HG03095 (cell line): Measurements from ENCODE around the gene AIG1.
"Not testable (repeated sequence)": the region's sequence is repeated elsewhere in the genome, so short reads cannot be mapped to it uniquely, and the experiment has no call there.

ENCODE experiments used
- ATAC-seq: cut with Tn5 transposase; IDR thresholded peaks from one replicate; pipeline ENCODE4 v1.9.1; 2021; ENCODE audit warnings: moderate library complexity; ENCODE audit not compliant: unreplicated experiment

The AIG1 gene

GRCh38 chr6:143223895-143224294, 163.2 kb downstream of the AIG1 start:
- no peak for ATAC-seq

GRCh38 chr6:143224516-143224915, 163.8 kb downstream of the AIG1 start:
- ATAC-seq, result no peak

DNA sequence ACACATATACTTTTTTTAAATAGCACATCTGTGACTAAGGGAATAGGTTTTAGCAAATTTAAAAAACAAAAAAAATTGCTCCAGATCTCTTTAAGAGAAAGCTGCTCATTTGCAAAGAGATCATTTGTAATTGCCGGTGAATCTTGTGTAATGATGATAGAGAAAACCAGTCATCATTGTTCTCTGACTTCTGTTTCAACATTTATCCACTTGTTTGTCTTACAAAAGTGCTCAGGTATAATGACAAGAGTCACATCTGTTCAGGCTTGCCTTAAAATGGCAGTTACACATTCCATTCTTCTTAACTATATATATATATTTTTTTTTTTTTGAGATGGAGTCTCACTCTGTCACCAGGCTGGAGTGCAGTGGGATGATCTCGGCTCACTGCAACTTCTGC, 165.2 kb downstream of the AIG1 start:
- no peak for ATAC-seq

DNA sequence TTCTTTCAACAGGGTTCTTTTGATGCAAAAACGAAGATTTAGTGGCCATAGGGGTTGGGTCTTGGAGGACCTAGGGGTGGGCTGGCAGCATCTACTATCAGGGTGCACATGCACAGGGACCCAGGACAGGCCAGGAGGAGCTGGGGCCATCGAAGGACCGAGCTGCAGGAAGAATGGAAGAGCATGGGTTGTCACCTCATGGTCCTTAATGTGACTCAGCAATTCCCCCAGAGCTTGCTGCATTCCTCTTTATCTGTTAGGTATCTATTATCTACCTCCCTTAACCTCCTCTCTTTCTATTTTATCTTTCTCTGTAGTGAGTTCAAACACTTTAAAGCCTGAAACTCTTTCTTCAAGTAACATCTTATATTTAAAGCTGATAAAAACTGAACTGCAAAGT, 167.0 kb downstream of the AIG1 start:
- no peak for ATAC-seq

GRCh38 chr6:143229400-143229799, 168.7 kb downstream of the AIG1 start:
- ATAC-seq, result no peak

DNA sequence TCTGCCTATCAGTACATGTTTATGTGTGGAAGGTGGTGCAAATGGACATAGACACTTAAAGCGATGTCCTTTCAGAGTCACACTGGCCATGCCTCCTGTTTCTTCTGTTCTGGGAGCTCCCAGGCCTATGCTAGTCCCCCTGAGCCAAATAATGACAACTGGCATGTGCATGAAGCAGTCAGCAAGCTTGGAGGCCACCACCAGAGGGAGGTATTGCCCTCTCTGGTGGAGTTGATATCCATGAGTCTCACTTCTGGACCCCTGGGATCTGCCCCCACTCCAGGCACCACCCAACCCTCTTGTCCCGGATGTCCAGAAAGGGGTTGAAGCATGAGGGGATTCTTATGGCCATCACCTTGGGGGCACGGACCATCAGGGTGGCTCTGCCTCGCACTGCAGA, 172.2 kb downstream of the AIG1 start:
- no peak for ATAC-seq

- ATAC-seq, result no peak
Observed at GRCh38 chr6:143233554-143234285, 173.0 kb downstream of the AIG1 start.

DNA sequence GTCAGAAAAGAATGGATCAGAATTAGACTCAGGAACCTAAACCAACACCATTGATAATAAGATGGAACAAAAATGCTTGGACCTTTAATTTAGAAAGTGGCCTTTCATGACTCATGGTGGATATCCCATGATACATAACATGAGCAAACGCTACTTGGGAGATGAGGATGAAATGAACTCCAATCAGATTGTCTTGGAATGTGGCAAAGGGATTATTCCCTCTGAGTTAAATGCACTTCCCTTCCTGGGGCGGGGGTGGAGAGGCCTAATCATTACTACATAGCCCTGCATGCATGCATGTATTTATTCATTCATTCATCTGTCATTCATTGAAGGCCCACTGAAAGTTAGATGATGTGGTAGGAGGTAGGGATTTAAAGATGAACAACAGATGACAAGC, 174.0 kb downstream of the AIG1 start:
- no peak for ATAC-seq

GRCh38 chr6:143236151-143236798, 175.6 kb downstream of the AIG1 start:
- no peak for ATAC-seq

- no peak for ATAC-seq
Observed at GRCh38 chr6:143238306-143238705, 177.6 kb downstream of the AIG1 start.

- ATAC-seq, result no peak
Observed at GRCh38 chr6:143241111-143241510, 180.4 kb downstream of the AIG1 start.

DNA sequence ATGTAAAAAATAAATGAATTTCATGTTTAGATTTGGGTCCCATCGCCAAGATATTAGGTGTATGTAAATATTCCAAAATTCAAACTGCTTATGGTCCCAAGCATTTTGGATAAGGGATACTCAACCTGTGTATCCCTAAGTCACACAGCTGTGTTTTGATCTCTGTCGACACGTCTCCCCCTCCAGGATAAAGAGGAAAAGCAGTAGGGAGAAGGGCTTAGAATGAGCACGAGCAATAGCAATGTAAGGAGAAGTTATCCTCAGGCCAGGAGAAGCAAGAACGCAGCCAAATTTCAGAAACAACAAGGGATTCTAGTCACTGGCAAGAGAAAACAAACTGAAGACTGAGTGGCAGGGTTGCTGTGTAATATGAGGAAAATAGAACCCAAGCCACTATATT, 181.2 kb downstream of the AIG1 start:
- ATAC-seq, result no peak

DNA sequence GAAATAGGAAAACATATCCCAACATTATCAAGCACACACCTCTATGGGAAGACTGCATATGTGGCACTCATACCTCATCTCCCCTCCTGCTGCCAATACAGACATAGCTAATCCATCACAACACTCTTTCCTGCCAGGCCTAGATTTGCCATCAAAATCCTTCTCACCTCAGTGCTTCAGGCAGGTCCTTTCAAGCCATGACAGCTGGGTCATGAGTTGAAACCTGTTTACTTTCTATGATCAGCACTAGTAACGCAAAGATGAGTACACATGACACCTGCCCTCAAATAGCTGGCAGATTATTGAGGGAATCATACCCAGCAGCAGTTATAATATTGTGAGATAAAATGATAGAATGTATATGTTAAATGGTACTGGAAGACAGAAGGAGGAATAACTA, 183.1 kb downstream of the AIG1 start:
- no peak for ATAC-seq

DNA sequence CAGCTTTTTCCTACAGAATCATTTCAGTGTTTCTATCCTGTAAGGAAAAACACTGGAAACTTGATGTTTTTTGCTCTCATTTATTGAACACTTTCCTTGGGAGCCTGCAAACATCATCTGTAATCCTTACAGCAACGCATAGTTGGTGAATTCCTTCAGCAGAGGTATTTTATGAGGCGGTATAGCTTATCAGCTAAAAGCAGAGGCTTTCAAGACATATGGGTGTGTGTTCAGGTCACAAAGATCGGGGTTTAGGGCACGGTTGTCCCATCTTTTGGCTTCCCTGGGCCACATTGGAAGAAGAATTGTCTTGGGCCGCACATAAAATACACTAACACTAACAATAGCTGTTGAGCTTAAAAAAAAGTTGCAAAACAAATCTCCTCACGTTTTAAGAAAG, 185.0 kb downstream of the AIG1 start:
- ATAC-seq, result no peak

DNA sequence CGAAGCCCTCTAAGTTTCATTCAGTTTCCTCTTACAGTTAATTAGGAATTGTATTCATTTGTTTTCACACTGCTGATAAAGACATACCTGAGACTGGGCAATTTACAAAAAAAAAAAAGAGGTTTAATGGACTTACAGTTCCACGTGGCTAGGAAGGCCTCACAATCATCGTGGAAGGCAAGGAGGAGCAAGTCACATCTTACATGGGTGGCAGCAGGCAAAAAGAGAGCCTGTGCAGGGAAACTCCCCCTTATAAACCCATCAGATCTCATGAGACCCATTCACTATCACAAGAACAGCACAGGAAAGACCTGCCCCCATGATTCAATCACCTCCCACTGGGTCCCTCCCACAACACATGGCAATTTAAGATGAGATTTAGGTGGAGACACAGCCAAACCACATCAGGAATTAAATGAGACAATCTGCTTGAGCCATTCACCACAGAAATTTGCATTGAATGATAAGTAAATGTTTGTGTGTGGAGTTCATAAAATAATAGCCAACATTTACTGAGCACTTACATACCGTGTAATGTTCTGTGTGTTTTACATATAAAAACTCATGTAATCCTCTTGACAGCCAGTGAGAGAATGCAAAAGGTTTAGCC, 185.6 kb downstream of the AIG1 start:
- ATAC-seq, result not testable (repeated sequence)

- ATAC-seq, result no peak
Observed at GRCh38 chr6:143247586-143247985, 186.9 kb downstream of the AIG1 start.

GRCh38 chr6:143248359-143248758, 187.7 kb downstream of the AIG1 start:
- ATAC-seq, result no peak

DNA sequence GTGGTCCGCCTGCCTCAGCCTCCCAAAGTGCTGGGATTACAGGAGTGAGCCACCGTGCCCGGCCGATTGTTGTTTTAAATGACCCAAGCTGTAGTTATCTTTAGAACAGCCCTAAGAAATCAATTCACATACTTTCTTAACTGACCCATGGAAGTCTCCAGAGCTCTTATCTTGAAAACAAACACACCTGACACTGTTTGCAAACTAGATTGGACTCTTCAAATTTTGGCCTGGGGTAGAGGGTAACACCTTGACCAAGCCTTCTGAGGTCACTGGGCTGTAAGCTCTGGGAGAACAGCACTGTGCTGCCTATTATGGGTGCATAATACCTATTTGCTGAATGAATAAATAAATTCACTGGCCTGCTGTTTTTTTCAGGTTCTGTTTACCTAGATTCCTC, 190.6 kb downstream of the AIG1 start:
- no peak for ATAC-seq

DNA sequence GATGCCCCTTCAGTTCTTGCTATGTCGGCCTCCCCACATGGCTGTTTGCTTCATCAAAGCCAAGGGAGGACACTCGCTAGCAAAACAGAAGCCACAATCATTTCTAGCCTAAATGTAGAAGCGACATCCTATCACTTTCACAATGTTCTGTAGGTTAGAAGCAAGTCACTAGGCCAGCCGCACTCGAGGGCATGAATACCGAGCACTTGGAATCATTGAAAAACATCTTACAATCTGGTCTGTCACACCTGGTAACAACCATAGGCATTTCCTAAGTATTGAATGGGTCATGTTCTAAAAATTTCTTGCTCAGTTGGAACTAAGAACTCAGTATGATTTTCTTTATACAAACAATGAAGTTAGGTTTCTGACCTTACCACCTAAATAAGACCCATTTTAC, 192.3 kb downstream of the AIG1 start:
- no peak for ATAC-seq

GRCh38 chr6:143253586-143253985, 192.9 kb downstream of the AIG1 start:
- no peak for ATAC-seq

DNA sequence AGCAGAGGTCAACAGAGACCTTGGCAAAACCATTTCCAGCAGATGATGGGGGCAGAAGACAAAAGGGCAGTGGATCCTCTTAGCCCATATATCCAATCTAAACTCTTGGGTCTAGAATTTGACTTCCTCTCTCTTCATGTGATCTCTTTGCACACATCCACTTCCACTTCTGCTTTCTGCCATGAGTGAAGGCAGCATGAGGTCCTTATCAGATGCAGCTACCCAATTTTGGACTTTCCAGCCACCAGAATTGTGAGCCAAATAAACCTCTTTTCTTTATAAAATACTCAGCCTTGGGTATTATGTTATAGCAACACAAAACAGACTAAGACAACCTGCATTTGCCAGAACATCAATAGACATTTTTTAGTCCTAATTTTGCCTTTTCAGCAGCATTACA, 198.3 kb downstream of the AIG1 start:
- no peak for ATAC-seq

DNA sequence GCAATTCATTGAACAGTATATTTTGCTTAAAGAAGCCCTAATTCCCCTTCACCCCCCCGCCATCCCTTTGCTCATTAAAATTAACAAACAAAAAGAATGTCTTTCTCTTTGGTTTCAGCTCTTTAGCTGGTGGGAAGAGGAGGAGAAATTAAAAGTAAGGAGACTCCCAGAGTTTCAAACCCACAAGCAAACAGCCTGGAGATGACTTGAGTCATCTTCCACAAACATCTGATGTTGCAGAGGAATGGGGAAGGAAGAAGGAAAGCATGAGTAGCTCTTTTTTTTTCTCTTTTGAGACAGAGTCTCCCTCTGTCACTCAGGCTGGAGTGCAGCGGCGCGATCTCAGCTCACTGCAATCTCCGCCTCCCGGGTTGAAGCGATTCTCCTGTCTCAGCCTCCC, 200.2 kb downstream of the AIG1 start:
- no peak for ATAC-seq
